Astrocyte (in vitro differentiated cells and primary cell): ENCODE results near the gene NNT.

Experiments used
- EZH2 ChIP-seq: IDR thresholded peaks from 2 replicates; pipeline ENCODE4 v1.6.1; 2012; ENCODE audit warnings: mild to moderate bottlenecking, low read length, inconsistent platforms; ENCODE audit not compliant: insufficient read depth
- TF ChIP-seq, protein P1 (sequence below): IDR thresholded peaks from 2 replicates; pipeline ENCODE4 v1.5.1; 2011; ENCODE audit warnings: low read depth, mild to moderate bottlenecking, inconsistent platforms, low read length, moderate library complexity; ENCODE audit not compliant: insufficient read depth

DNA sequence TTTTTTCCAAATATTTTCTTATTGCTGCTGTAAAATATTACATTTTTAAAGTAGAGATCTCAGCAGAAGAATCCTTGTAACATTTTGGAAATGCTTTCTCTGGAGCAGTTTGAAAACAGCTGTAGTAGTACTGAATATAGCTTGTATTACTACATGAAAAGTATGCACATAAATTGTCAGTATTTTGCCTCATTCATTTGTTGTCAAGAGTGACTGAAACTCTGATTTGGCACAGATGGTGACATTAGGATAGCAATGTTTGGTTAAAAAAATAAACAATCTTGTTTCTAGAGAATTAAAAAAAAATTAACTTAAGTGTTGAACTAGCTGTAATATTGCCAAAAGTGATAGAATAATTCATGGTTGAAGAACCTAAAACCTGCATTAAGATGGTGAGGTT, 90.4 kb downstream of the NNT start:
- TF ChIP-seq, protein P1, sequence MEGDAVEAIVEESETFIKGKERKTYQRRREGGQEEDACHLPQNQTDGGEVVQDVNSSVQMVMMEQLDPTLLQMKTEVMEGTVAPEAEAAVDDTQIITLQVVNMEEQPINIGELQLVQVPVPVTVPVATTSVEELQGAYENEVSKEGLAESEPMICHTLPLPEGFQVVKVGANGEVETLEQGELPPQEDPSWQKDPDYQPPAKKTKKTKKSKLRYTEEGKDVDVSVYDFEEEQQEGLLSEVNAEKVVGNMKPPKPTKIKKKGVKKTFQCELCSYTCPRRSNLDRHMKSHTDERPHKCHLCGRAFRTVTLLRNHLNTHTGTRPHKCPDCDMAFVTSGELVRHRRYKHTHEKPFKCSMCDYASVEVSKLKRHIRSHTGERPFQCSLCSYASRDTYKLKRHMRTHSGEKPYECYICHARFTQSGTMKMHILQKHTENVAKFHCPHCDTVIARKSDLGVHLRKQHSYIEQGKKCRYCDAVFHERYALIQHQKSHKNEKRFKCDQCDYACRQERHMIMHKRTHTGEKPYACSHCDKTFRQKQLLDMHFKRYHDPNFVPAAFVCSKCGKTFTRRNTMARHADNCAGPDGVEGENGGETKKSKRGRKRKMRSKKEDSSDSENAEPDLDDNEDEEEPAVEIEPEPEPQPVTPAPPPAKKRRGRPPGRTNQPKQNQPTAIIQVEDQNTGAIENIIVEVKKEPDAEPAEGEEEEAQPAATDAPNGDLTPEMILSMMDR = no peak
- TF ChIP-seq EZH2 = no peak
